ENCODE measurements around the gene RLN3.
A peak's percentile ranks its signal among the peaks of the same experiment; 100 is the strongest.
"Not testable (repeated sequence)": the region's sequence is repeated elsewhere in the genome, so short reads cannot be mapped to it uniquely, and the experiment has no call there.

RLN3 gene

GRCh38 chr19:14023404-14024235 lies 4.3 kb upstream of the RLN3 start:
- TF ChIP-seq, protein P1, sequence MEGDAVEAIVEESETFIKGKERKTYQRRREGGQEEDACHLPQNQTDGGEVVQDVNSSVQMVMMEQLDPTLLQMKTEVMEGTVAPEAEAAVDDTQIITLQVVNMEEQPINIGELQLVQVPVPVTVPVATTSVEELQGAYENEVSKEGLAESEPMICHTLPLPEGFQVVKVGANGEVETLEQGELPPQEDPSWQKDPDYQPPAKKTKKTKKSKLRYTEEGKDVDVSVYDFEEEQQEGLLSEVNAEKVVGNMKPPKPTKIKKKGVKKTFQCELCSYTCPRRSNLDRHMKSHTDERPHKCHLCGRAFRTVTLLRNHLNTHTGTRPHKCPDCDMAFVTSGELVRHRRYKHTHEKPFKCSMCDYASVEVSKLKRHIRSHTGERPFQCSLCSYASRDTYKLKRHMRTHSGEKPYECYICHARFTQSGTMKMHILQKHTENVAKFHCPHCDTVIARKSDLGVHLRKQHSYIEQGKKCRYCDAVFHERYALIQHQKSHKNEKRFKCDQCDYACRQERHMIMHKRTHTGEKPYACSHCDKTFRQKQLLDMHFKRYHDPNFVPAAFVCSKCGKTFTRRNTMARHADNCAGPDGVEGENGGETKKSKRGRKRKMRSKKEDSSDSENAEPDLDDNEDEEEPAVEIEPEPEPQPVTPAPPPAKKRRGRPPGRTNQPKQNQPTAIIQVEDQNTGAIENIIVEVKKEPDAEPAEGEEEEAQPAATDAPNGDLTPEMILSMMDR (IDR thresholded peaks at IDR 0.05; ENCODE audit: extremely low read depth, missing control alignments), result no peak
- peak; percentile 37 for DNase-seq (ENCODE audit: low spot score)

GRCh38 chr19:14026652-14027192 lies 1.2 kb upstream of the RLN3 start:
- DNase-seq (ENCODE audit: low spot score), result not testable (repeated sequence)

DNA sequence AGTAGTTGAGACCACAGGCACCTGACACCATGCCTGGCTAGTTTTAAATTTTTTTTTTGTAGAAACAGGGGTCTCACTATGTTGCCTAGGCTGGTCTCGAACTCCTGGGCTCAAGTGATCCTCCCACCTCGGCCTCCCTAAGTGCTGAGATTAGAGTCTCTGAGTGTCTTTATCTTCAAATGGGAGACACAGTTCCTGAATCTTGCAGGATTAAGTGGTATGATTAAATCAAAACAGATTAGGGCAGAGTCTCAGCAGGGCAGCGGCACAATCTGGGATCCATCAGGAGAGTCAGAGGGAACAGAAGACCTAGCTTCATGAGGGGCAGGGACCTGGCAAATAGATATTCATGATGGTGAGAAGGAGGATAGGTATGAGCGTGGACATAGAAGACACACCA lies 953 bp downstream of the RLN3 start:
- no peak for DNase-seq (ENCODE audit: low spot score)
- TF ChIP-seq, protein P1 (IDR thresholded peaks at IDR 0.05; ENCODE audit: extremely low read depth, missing control alignments), result no peak

- TF ChIP-seq, protein P1 (IDR thresholded peaks at IDR 0.05; ENCODE audit: extremely low read depth, missing control alignments), result no peak
- DNase-seq (ENCODE audit: low spot score), result peak; percentile 23
Observed at GRCh38 chr19:14030997-14031718, 3.2 kb downstream of the RLN3 start.

GRCh38 chr19:14031719-14032480 lies 4.0 kb downstream of the RLN3 start, which contains the start of gene IL27RA:
TSS of gene IL27RA (plus strand) at chr19:14031762. CDS start at chr19:14031873, 111 bp downstream.
- peak; percentile 84 for DNase-seq (ENCODE audit: low spot score)
- TF ChIP-seq, protein P1 (IDR thresholded peaks at IDR 0.05; ENCODE audit: extremely low read depth, missing control alignments), result peak; percentile 89

DNA sequence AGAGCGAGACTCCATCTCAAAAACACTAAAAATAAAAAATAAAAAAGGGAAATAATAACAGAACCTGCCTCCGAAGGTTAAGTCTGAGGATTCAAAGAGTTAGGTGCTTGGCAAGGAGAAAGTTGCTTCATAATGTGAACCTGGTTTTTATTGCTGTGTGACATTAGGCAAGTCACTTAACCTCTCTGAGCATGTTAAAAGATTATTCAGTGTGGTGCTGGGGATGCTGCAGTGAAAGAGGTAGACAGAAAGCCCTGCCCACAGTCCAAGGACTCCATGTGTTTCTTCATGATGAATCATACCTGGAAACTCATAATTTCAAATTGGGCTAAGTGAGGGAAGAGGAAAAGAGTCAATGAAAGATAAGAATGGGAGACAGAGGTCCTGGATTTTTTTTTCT lies 6.0 kb downstream of the RLN3 start:
- TF ChIP-seq, protein P1 (IDR thresholded peaks at IDR 0.05; ENCODE audit: extremely low read depth, missing control alignments), result no peak
- DNase-seq (ENCODE audit: low spot score), result no peak

DNA sequence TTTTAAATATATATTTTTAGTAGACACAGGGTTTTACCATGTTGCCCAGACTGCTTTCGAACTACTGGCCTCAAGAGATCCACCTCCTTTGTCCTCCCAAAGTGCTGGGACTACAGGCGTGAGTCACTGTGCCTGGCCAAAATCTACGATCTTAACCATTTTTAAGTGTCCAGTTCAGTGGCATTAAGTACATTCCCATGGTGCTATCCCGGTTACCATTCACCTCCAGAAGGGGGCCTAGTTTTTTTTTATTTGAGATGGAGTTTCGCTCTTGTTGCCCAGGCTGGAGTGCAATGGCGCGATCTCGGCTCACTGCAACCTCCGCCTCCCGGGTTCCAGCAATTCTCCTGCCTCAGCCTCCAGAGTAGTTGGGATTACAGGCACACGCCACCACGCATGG lies 7.2 kb downstream of the RLN3 start:
- DNase-seq (ENCODE audit: low spot score), result not testable (repeated sequence)

DNA sequence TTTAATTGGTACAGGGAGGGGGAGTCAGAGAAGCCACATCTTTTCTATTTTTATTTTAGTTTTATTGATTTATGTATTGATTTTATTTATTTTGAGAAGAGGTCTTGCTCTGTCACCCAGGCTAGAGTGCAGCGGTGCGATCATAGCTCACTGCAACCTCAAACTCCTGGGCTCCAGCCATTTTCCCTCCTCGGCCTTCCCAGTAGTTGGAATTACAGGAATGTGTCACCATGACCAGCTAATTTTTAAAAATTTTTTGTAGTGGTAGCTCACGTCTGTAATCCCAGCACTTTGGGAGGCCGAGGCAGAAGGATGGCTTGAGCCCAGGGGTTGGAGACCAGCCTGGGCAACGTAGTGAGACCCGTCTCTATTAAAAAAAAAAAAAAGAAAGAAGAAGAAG lies 7.8 kb downstream of the RLN3 start:
- TF ChIP-seq, protein P1 (IDR thresholded peaks at IDR 0.05; ENCODE audit: extremely low read depth, missing control alignments), result no peak
- DNase-seq (ENCODE audit: low spot score), result no peak

Measured in GM20000 (cell line).